HepG2 (cell line): Measurements from ENCODE around the gene IP6K3. TPM values are rescaled to one million over a fixed set of nuclear protein-coding genes. Genes with fewer than 3 reads are reported as not detected.

Experiments
- CBFB ChIP-seq: sonication (generic); formaldehyde crosslinking; IDR thresholded peaks from 2 replicates; pipeline ENCODE4 v1.4.0; 2020; ENCODE audit warnings: missing genetic modification reagents
- CSRNP1 ChIP-seq: sonication (generic); formaldehyde crosslinking; IDR thresholded peaks from 2 replicates; pipeline ENCODE4 v1.8.1; 2023; ENCODE audit warnings: mild to moderate bottlenecking, missing genetic modification reagents
- ERF ChIP-seq: IDR thresholded peaks from 2 replicates; pipeline ENCODE4 v1.6.1; 2018; ENCODE audit warnings: missing biosample characterization, missing genetic modification reagents
- ETV5 ChIP-seq: IDR thresholded peaks from 2 replicates; pipeline ENCODE4 v1.6.1; 2018; ENCODE audit warnings: missing biosample characterization, missing genetic modification reagents, inconsistent platforms, borderline replicate concordance
- FIP1L1 ChIP-seq: fragments of 200-400 bp; formaldehyde crosslinking; IDR thresholded peaks from 2 replicates; pipeline ENCODE4 v1.6.1; 2018; ENCODE audit warnings: low read depth, mild to moderate bottlenecking, low read length, moderate library complexity, borderline replicate concordance; ENCODE audit not compliant: insufficient read depth
- GATAD2A ChIP-seq: IDR thresholded peaks from 2 replicates; pipeline ENCODE4 v1.6.1; 2016
- GPBP1L1 ChIP-seq: sonication (generic); formaldehyde crosslinking; IDR thresholded peaks from 2 replicates; pipeline ENCODE4 v1.5.0; 2020; ENCODE audit warnings: mild to moderate bottlenecking, missing genetic modification reagents
- HMG20A ChIP-seq: IDR thresholded peaks from 2 replicates; pipeline ENCODE4 v1.6.1; 2016; ENCODE audit warnings: borderline replicate concordance
- KDM4B ChIP-seq: sonication (generic); formaldehyde crosslinking; IDR thresholded peaks from 2 replicates; pipeline ENCODE4 v1.4.0; 2020; ENCODE audit warnings: missing genetic modification reagents
- KLF15 ChIP-seq: sonication (generic); formaldehyde crosslinking; IDR thresholded peaks from 2 replicates; pipeline ENCODE4 v1.8.1; 2023; ENCODE audit warnings: borderline replicate concordance, mild to moderate bottlenecking, inconsistent platforms, missing genetic modification reagents, mixed read lengths
- PRDM10 ChIP-seq: sonication (generic); formaldehyde crosslinking; IDR thresholded peaks from 2 replicates; pipeline ENCODE4 v1.4.0; 2020; ENCODE audit warnings: low read depth, missing genetic modification reagents
- SALL2 ChIP-seq: sonication (generic); formaldehyde crosslinking; IDR thresholded peaks from 2 replicates; pipeline ENCODE4 v1.8.1; 2023; ENCODE audit warnings: mild to moderate bottlenecking, missing genetic modification reagents, inconsistent platforms
- TCF12 ChIP-seq, 2 experiments: fragments of 450-650 bp in 1 of 2; sonication (generic) in 1 of 2; formaldehyde crosslinking in 1 of 2; IDR thresholded peaks; 2 replicates each; pipeline versions ENCODE4 v1.6.1 to v1.8.0; 2017 to 2022; ENCODE audit warnings: antibody characterized with exemption in 1 of 2, mild to moderate bottlenecking in 1 of 2, missing genetic modification reagents in 1 of 2, moderate library complexity in 1 of 2
- TEF ChIP-seq: sonication (generic); formaldehyde crosslinking; IDR thresholded peaks from 2 replicates; pipeline ENCODE4 v1.5.0; 2020; ENCODE audit warnings: missing genetic modification reagents
- ZC3H4 ChIP-seq: sonication (generic); formaldehyde crosslinking; IDR thresholded peaks from 2 replicates; pipeline ENCODE4 v1.4.0; 2020; ENCODE audit warnings: missing genetic modification reagents, borderline replicate concordance
- ZNF446 ChIP-seq: sonication (generic); formaldehyde crosslinking; IDR thresholded peaks from 2 replicates; pipeline ENCODE4 v1.5.0; 2020; ENCODE audit warnings: mild to moderate bottlenecking, missing genetic modification reagents
- ZNF562 ChIP-seq: sonication (generic); formaldehyde crosslinking; IDR thresholded peaks from 2 replicates; pipeline ENCODE4 v1.8.0; 2022; ENCODE audit warnings: missing genetic modification reagents, borderline replicate concordance
- ZNF572 ChIP-seq: sonication (generic); formaldehyde crosslinking; IDR thresholded peaks from 2 replicates; pipeline ENCODE4 v1.5.1; 2020; ENCODE audit warnings: mild to moderate bottlenecking, missing genetic modification reagents
- ZNF619 ChIP-seq: sonication (generic); formaldehyde crosslinking; IDR thresholded peaks from 2 replicates; pipeline ENCODE4 v1.4.0; 2020; ENCODE audit warnings: mild to moderate bottlenecking, missing genetic modification reagents
- ZNF781 ChIP-seq: sonication (generic); formaldehyde crosslinking; IDR thresholded peaks from 2 replicates; pipeline ENCODE4 v1.5.1; 2020; ENCODE audit warnings: borderline replicate concordance, mild to moderate bottlenecking, missing genetic modification reagents; ENCODE audit errors: not compliant biosample characterization
- polyA plus RNA-seq, 8 experiments: library from polyadenylated mRNA; depleted of rRNA in 3 of 8; stranded (reverse) in 7 of 8; unstranded in 1 of 8; fragments of >200 nt; fragmentation: Illumina TruSeq in 4 of 8; extraction: Trizol in 4 of 8; gene quantifications; 2 replicates each; pipeline versions ENCODE4 v1.2.1 to v1.2.3, GENCODE V29; 2011 to 2016; ENCODE audit warnings: low read depth in 4 of 8, missing spikeins in 1 of 8, mixed read lengths in 1 of 8; ENCODE audit not compliant: insufficient read depth in 1 of 8
- total RNA-seq, 5 experiments: library from RNA; depleted of rRNA; stranded (reverse); fragments of >200 nt; fragmentation: Illumina TruSeq; extraction: Trizol; gene quantifications; 2 replicates each; pipeline ENCODE4 v1.2.3, GENCODE V29; 2016; ENCODE audit warnings: low read depth in 1 of 5

The IP6K3 gene
- total and polyA plus RNA-seq, 2 of the 13 experiments (the other 11 are each of a cell fraction or from before 2014, with no cell fraction given) = 0.11 to 0.18 TPM

- no peak for TF ChIP-seq TEF (CRISPR knock-in tag)
- TF ChIP-seq CBFB (CRISPR knock-in tag) = peak; percentile 46; the same call in 1 of the 2 replicates
- TF ChIP-seq GPBP1L1 (CRISPR knock-in tag) = no peak
- TF ChIP-seq TCF12 (IDR thresholded peaks at IDR 0.05) = no peak
- TF ChIP-seq TCF12 (CRISPR knock-in tag; IDR thresholded peaks at IDR 0.05) = 0 out of 2 replicates have a peak, but pooled peaks have one; percentile 51
- peak; percentile 95 for TF ChIP-seq GATAD2A (CRISPR knock-in tag)
- no peak for TF ChIP-seq ZC3H4 (CRISPR knock-in tag)
- TF ChIP-seq HMG20A (CRISPR knock-in tag) = peak; percentile 79
- TF ChIP-seq ETV5 = peak; percentile 54; the same call in 1 of the 2 replicates
- TF ChIP-seq PRDM10 = peak; percentile 63; the same call in 1 of the 2 replicates
- TF ChIP-seq FIP1L1 = no peak
- TF ChIP-seq CSRNP1 (CRISPR knock-in tag) = no peak
- TF ChIP-seq ERF (CRISPR knock-in tag) = peak; percentile 68
- peak; percentile 78; the same call in 1 of the 2 replicates for TF ChIP-seq ZNF619 (CRISPR knock-in tag)
- TF ChIP-seq ZNF446 (CRISPR knock-in tag) = no peak
- TF ChIP-seq ZNF781 (CRISPR knock-in tag) = peak; percentile 83
- TF ChIP-seq KDM4B (CRISPR knock-in tag) = peak; percentile 65
- TF ChIP-seq ZNF562 (CRISPR knock-in tag) = no peak
- TF ChIP-seq KLF15 (CRISPR knock-in tag) = no peak
- peak; percentile 97 for TF ChIP-seq SALL2 (CRISPR knock-in tag)
- TF ChIP-seq ZNF572 (CRISPR knock-in tag) = no peak; the same call in 1 of the 2 replicates
Observed at GRCh38 chr6:33761922-33762629, 15.4 kb upstream of the IP6K3 start (continued).
